AG09309 (cell line): ENCODE results near the gene ZDHHC7.

Source experiments
- DNase-seq: peaks from one replicate; pipeline ENCODE4 v3.0.0-alpha.2; 2010; ENCODE audit warnings: low read depth
- H3K4me3 ChIP-seq: 2 replicates; pipeline ENCODE4 v1.5.1; 2011; ENCODE audit warnings: mild to moderate bottlenecking, low read depth, low read length, moderate library complexity; ENCODE audit not compliant: control insufficient read depth
- TF ChIP-seq, protein P1 (sequence below): IDR thresholded peaks from 2 replicates; pipeline ENCODE4 v1.5.1; 2011; ENCODE audit warnings: mild to moderate bottlenecking, low read depth, low read length, inconsistent platforms; ENCODE audit not compliant: insufficient read depth, control insufficient read depth; ENCODE audit errors: missing control alignments

ZDHHC7 gene

DNA sequence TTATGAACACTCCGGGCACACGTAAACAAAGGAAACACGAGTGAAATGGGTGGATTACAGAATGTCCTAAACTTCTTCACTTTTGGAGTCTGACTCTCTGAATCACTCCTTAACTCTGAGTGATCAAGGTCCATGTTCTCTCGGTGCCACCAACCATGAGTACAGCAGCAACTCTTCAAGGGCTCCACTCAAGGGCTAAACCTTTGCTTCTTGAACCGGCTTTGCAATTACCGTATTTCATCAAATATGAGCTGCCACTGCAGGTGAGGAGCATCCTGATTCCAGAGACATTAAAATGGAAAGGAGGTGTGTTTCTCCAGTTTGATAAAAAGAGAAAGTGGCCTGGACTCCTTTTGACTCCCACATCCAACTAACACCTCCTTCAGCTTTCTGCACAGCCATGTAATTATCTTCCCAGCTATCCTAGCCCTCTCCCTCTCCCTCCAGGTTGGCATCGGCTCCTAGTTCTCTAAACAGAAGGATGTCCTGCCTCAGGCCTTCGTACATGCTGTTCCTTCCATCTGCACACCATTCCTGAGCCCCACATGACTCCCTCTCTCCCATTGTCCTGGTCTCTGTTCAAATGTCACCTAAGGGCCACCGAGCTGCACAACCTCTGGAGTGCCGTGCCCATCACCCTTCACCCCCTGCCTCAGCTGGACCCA lies 61.4 kb downstream of the ZDHHC7 start:
- DNase-seq = no peak
- H3K4me3 ChIP-seq = no peak overlapping the region
- TF ChIP-seq, protein P1, sequence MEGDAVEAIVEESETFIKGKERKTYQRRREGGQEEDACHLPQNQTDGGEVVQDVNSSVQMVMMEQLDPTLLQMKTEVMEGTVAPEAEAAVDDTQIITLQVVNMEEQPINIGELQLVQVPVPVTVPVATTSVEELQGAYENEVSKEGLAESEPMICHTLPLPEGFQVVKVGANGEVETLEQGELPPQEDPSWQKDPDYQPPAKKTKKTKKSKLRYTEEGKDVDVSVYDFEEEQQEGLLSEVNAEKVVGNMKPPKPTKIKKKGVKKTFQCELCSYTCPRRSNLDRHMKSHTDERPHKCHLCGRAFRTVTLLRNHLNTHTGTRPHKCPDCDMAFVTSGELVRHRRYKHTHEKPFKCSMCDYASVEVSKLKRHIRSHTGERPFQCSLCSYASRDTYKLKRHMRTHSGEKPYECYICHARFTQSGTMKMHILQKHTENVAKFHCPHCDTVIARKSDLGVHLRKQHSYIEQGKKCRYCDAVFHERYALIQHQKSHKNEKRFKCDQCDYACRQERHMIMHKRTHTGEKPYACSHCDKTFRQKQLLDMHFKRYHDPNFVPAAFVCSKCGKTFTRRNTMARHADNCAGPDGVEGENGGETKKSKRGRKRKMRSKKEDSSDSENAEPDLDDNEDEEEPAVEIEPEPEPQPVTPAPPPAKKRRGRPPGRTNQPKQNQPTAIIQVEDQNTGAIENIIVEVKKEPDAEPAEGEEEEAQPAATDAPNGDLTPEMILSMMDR = no peak

GRCh38 chr16:84948851-84949610 lies 62.3 kb downstream of the ZDHHC7 start:
- TF ChIP-seq, protein P1 = no peak
- no peak overlapping the region for H3K4me3 ChIP-seq
- no peak for DNase-seq

DNA sequence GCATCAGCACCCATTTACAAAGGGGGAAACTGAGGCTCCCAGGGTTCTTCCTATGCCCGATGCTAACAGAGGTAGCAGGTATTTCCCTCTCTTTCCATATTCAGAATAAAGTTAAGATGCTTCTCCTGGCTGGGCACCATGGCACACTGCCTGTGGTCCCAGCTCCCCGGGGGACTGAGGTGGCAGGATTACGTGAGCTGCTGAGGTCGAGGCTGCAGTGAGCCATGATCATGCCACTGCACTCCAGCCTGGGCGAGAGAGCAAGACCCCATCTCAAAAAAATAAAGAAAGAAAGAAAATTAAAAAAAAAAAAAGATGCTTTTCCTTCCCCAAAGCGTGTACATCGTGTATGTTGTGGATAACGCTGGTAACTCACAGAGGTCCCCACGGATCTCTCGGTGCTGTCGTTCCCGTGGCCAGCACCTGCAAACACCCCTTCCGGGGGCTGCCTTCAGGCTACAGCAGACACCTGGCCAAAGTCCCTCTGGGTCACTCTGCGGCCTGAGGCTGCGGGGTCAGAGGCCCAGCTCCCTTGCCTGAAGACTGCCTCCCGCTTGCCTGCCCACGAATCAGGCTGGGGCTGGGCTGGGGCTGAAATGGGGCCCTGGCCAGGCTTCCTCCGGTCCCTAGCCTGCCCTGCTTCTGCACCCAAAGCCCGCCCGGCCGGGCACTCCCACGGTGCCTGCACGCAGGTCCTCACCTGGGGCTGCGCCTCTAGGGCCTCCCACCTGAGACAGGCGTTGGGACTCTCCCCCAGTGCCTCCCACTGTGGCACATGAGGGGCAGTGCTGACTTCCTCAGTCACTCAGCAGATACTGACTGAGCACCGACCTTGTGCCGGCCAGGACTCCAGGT lies 63.1 kb downstream of the ZDHHC7 start:
- H3K4me3 ChIP-seq = no peak overlapping the region
- no peak for DNase-seq
- TF ChIP-seq, protein P1 = no peak

GRCh38 chr16:84947022-84947421 lies 64.3 kb downstream of the ZDHHC7 start:
- no peak for DNase-seq
- H3K4me3 ChIP-seq = no peak overlapping the region
- TF ChIP-seq, protein P1 = no peak

DNA sequence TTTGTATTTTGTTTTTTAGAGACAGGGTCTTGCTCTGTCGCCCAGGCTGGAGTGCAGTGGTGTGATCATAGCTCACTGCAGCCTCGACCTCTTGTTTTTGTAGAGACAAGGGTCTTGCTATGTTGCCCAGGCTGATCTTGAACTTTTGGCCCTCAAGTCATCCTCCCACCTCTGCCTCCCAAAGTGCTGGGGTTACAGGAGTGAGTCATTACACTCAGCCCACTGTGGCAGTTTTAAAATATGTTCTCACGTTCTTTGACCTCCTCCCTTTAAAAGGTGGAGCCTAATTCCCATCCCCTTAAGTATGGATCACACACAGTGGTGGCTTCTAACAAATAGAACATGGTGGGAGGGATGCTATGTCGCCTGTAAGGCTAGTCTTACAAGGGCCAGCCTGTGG lies 67.7 kb downstream of the ZDHHC7 start:
- H3K4me3 ChIP-seq = no peak overlapping the region
- TF ChIP-seq, protein P1 = no peak
- no peak for DNase-seq

- DNase-seq = no peak
- H3K4me3 ChIP-seq = no peak overlapping the region
- TF ChIP-seq, protein P1 = no peak
These were observed 68.5 kb downstream of the ZDHHC7 start for GRCh38 chr16:84942786-84943185.
